Measurements from ENCODE around the gene ASZ1. TPM values are rescaled to one million over a fixed set of nuclear protein-coding genes. Genes with fewer than 3 reads are reported as not detected.
A peak's percentile ranks its signal among the peaks of the same experiment; 100 is the strongest.

The ASZ1 gene
- total RNA-seq, 1 donor from 2014 or later = not detected

DNA sequence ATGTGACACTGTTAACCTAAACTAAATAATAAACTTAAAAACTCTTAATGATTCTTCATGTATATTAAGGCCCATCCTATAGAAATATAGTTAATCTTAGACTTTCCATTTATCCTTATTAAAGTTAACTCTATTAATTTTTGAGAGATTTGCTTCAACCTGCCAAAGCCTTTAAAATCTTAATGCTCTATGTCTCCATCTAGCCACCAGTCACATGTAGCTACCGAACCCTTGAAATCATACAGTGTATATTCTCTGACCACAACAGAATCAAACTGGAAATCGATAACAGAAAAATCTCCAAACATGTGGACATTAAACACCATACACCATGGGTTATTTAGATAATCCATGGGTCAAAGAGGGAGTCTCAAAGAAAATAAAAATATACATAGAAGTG lies 51.9 kb downstream of the ASZ1 start:
- DNase-seq (ENCODE audit: low read depth) = no peak

DNA sequence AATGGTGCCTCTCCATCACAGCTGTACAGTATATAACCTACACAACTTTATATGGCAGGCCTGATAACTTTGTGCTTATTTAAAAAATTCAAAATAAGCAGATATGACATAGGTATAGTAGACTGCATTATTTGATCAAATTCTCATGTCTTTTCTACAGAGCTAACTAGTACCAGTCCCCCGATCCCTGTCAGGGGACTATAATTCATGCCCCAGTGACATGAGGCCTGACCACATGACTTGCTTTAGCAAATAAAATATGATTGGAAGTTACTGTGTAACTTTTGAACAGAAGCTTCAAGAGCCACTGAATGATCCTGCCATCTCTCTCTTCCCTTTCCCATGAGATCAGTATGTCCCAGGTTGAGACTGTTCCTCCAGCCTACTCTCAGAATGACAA lies 55.2 kb downstream of the ASZ1 start:
- DNase-seq (ENCODE audit: low read depth) = no peak
- TF ChIP-seq, protein P1, sequence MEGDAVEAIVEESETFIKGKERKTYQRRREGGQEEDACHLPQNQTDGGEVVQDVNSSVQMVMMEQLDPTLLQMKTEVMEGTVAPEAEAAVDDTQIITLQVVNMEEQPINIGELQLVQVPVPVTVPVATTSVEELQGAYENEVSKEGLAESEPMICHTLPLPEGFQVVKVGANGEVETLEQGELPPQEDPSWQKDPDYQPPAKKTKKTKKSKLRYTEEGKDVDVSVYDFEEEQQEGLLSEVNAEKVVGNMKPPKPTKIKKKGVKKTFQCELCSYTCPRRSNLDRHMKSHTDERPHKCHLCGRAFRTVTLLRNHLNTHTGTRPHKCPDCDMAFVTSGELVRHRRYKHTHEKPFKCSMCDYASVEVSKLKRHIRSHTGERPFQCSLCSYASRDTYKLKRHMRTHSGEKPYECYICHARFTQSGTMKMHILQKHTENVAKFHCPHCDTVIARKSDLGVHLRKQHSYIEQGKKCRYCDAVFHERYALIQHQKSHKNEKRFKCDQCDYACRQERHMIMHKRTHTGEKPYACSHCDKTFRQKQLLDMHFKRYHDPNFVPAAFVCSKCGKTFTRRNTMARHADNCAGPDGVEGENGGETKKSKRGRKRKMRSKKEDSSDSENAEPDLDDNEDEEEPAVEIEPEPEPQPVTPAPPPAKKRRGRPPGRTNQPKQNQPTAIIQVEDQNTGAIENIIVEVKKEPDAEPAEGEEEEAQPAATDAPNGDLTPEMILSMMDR (conservative IDR thresholded peaks at IDR 0.05; ENCODE audit: low read depth, low read length) = no peak
- H3K4me3 ChIP-seq (ENCODE audit: low read depth, low read length) = no peak overlapping the region

More for the DNA sequence above, 51.9 kb downstream of the ASZ1 start:
- H3K4me3 ChIP-seq (ENCODE audit: low read depth, low read length) = no peak overlapping the region
- TF ChIP-seq, protein P1 (conservative IDR thresholded peaks at IDR 0.05; ENCODE audit: low read depth, low read length) = peak; percentile 49

DNA sequence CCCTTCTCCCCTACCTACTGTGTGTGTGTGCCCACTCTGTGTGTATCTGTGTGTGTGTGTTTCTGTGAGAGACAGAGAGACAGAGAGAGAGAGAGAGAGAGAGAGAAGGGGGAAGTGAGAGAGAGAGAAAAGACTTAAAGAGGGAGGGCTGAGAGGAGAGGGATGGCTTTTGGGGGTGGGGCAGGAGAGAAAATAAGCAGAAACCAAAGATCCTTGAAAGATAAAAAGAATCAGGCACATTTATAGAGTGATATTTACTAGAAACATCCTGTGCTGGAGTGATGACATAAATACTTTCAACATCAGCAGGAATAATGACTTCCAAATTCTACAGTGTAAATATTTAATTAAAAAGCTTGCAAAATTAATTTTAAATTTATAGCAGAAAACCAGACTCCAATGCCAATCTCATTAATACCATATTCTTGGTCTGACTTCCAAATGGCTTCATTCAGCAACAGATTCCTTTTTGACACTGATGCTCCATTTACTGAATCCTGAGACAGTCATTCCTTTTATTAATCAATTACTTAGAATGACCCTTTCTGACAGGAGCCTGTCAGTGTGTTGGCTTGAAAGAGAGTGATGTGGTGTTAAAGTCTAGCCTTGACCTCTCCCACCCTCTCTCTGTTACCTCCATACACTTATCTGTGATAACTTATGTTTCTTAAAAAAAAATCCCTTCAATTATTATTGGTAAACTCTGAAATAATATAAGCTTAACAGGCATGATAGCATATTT lies 62.8 kb downstream of the ASZ1 start:
- H3K4me3 ChIP-seq (ENCODE audit: low read depth, low read length) = no peak overlapping the region
- DNase-seq (ENCODE audit: low read depth) = no peak
- TF ChIP-seq, protein P1 (conservative IDR thresholded peaks at IDR 0.05; ENCODE audit: low read depth, low read length) = no peak

DNA sequence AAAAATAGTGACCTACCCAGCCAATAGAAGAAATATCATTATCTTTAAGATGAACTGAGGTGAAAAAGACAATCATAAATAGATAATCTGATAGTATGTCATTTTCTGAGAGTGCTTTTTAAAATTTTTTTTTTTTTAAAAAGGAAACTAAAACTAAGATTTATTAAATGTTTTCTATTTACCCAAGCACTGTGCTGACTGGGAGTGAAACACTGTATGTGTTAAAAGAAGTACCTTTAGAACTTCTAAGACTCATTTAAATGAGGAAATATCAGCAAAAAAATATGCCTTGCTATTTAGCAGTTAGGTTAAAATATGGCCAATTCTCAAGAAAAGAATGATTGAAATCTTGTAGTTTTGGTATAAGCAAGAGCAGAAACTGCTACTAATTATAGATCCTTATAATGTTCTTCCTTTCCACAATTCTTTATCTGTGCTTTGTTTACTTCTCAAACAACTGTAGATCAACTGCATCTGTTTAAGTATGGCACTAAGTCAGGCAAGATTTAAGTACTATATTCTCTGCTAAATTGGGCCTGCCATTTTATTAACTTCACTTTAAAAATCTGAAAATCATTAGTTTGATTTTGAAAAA lies 64.9 kb downstream of the ASZ1 start:
- H3K4me3 ChIP-seq (ENCODE audit: low read depth, low read length) = no peak overlapping the region
- no peak for DNase-seq (ENCODE audit: low read depth)
- TF ChIP-seq, protein P1 (conservative IDR thresholded peaks at IDR 0.05; ENCODE audit: low read depth, low read length) = no peak

DNA sequence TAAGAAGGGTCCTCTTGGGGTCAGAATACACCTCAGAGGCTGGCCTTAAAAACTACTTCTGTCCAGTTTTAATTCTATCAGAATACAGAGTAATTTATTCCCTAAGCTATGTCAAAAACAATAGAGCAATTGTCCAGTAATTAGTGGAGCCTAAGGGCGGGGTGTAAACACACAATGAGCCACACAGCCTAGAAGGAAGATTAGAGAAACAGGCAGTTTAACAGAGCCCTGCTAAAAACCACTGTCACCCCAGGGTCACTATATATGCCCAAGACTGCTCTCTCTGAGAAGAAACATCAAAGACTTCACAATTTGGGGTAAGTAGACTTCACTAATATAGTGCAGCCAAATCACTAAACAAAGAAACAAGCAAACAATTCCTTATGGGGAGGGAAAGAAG lies 77.3 kb downstream of the ASZ1 start:
- no peak for DNase-seq (ENCODE audit: low read depth)
- TF ChIP-seq, protein P1 (conservative IDR thresholded peaks at IDR 0.05; ENCODE audit: low read depth, low read length) = no peak

DNA sequence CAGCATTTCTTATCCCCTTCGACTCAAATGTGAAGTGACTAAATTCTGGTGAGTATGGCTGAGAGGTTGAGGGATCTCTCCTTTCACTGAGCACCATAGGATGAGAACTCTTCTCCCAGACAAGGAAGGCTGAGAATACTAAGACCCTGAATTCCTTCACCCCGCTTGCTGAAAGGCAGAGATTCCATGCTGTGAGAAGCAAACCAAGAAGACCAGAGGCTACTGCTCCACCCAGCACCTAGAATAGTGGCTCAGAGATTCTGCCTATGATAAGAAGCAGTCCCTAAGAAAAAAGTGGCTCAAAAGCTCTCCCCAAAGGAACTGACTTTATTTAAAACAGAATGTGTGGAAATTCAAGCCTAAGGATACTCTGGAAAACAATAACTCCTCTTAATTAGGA lies 77.7 kb downstream of the ASZ1 start:
- no peak overlapping the region for H3K4me3 ChIP-seq (ENCODE audit: low read depth, low read length)
- no peak for DNase-seq (ENCODE audit: low read depth)
- TF ChIP-seq, protein P1 (conservative IDR thresholded peaks at IDR 0.05; ENCODE audit: low read depth, low read length) = no peak

More for the DNA sequence above, 77.3 kb downstream of the ASZ1 start:
- no peak overlapping the region for H3K4me3 ChIP-seq (ENCODE audit: low read depth, low read length)

All from epithelial cell of proximal tubule (primary cell).